SU-DHL-6 (cell line): ENCODE results near the gene EEPD1.

Experiments used
- H2AFZ ChIP-seq: fragments of 200-600 bp; sonication (generic); 2 replicates; pipeline ENCODE4 v1.6.1; 2014; ENCODE audit warnings: low read depth, mild to moderate bottlenecking, moderate library complexity, mixed read lengths, antibody characterized with exemption, low read length; ENCODE audit not compliant: severe bottlenecking
- H3F3A ChIP-seq: fragments of 200-600 bp; shearing (Covaris generic); 2 replicates; pipeline ENCODE4 v1.6.0; 2016; ENCODE audit warnings: antibody characterized with exemption, mild to moderate bottlenecking; ENCODE audit not compliant: insufficient read depth
- H3K27ac ChIP-seq: fragments of 200-600 bp; sonication (generic); 2 replicates; pipeline ENCODE4 v1.5.1; 2016; ENCODE audit warnings: low read depth, mild to moderate bottlenecking, low read length, moderate library complexity, mixed read lengths
- H3K27me3 ChIP-seq: fragments of 200-600 bp; sonication (generic), shearing (Covaris generic); 2 replicates; pipeline ENCODE4 v1.6.0; 2014; ENCODE audit warnings: mild to moderate bottlenecking, low read length
- H3K36me3 ChIP-seq: fragments of 200-600 bp; sonication (generic); 2 replicates; pipeline ENCODE4 v1.6.1; 2014; ENCODE audit warnings: mild to moderate bottlenecking, low read length, mixed read lengths
- H3K4me2 ChIP-seq: fragments of 300-600, 200-600 bp; shearing (Covaris generic), sonication (generic); 2 replicates; pipeline ENCODE4 v1.6.0; 2014; ENCODE audit warnings: low read length, low read depth, mild to moderate bottlenecking; ENCODE audit not compliant: poor library complexity, severe bottlenecking
- H3K4me3 ChIP-seq: fragments of 200-600 bp; sonication (generic); 2 replicates; pipeline ENCODE4 v1.5.1; 2014; ENCODE audit warnings: antibody characterized with exemption, low read length, mild to moderate bottlenecking, mixed read lengths; ENCODE audit not compliant: insufficient read depth, poor library complexity, severe bottlenecking
- H3K79me2 ChIP-seq: fragments of 200-600 bp; sonication (generic); 2 replicates; pipeline ENCODE4 v1.6.1; 2014; ENCODE audit warnings: mild to moderate bottlenecking, low read length, moderate library complexity; ENCODE audit not compliant: insufficient read depth
- H3K9ac ChIP-seq: fragments of 200-600 bp; sonication (generic); 2 replicates; pipeline ENCODE4 v1.7.0; 2014; ENCODE audit warnings: mild to moderate bottlenecking, low read length
- H3K9me2 ChIP-seq: fragments of 200-600 bp; sonication (generic); replicated peaks from 2 replicates; pipeline ENCODE4 v1.6.1; 2014; ENCODE audit warnings: low read length; ENCODE audit not compliant: insufficient read depth
- H3K9me3 ChIP-seq: fragments of 200-600 bp; sonication (generic); 2 replicates; pipeline ENCODE4 v1.6.1; 2014; ENCODE audit warnings: low read length, mixed read lengths; ENCODE audit not compliant: insufficient read depth
- H4K20me1 ChIP-seq: fragments of 200-600 bp; sonication (generic); 2 replicates; pipeline ENCODE4 v1.6.1; 2014; ENCODE audit warnings: low read depth, mild to moderate bottlenecking, antibody characterized with exemption, low read length, moderate library complexity, mixed read lengths
- EZH2phosphoT487 ChIP-seq: fragments of 200-600 bp; sonication (generic), shearing (Covaris generic); conservative IDR thresholded peaks from 2 replicates; pipeline ENCODE4 v1.6.1; 2018; ENCODE audit warnings: mild to moderate bottlenecking, antibody characterized with exemption, low read length, moderate library complexity, mixed read lengths
- TF ChIP-seq, protein P1 (sequence below): fragments of 200-600 bp; sonication (generic); IDR thresholded peaks from one replicate; pipeline ENCODE4 v1.5.1; 2017; ENCODE audit warnings: antibody characterized with exemption, mild to moderate bottlenecking, low read length, moderate library complexity; ENCODE audit not compliant: insufficient read depth, poor library complexity, severe bottlenecking

The EEPD1 gene

DNA sequence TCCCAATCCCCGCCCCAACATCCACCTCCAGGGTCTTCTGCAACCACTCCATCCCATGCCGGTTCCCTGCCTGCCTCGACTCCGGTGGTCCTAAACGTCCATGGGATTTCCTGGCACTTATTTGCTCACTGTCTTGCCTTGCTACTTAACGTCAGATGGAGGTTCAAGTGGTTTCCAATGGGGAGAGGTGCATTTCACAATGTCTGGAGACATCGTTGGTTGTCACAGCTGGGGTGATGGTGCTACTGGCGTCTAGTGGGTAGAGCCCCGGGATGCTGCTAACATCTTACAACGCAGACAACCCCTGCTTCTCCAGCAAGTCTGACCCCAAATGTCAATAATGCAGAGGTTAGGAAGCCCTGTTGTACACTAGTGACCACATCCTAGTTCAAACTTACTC, 153.7 kb downstream of the EEPD1 start:
- H3K9me2 ChIP-seq, result no peaks in the 10 kb centered on the region
- no peak overlapping the region for H2AFZ ChIP-seq
- H3K36me3 ChIP-seq, result no peaks in the 10 kb centered on the region
- H3K27me3 ChIP-seq, result no peaks in the 10 kb centered on the region
- H3K4me2 ChIP-seq, result no peak overlapping the region
- no peak overlapping the region for H3K4me3 ChIP-seq
- no peak overlapping the region for H3K27ac ChIP-seq
- H3K79me2 ChIP-seq, result no peaks in the 10 kb centered on the region
- H3F3A ChIP-seq, result no peaks in the 10 kb centered on the region
- no peak overlapping the region for H3K9ac ChIP-seq
- no peak for TF ChIP-seq EZH2phosphoT487
- TF ChIP-seq, protein P1, sequence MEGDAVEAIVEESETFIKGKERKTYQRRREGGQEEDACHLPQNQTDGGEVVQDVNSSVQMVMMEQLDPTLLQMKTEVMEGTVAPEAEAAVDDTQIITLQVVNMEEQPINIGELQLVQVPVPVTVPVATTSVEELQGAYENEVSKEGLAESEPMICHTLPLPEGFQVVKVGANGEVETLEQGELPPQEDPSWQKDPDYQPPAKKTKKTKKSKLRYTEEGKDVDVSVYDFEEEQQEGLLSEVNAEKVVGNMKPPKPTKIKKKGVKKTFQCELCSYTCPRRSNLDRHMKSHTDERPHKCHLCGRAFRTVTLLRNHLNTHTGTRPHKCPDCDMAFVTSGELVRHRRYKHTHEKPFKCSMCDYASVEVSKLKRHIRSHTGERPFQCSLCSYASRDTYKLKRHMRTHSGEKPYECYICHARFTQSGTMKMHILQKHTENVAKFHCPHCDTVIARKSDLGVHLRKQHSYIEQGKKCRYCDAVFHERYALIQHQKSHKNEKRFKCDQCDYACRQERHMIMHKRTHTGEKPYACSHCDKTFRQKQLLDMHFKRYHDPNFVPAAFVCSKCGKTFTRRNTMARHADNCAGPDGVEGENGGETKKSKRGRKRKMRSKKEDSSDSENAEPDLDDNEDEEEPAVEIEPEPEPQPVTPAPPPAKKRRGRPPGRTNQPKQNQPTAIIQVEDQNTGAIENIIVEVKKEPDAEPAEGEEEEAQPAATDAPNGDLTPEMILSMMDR, result no peak
- H3K9me3 ChIP-seq, result no peaks in the 10 kb centered on the region
- no peaks in the 10 kb centered on the region for H4K20me1 ChIP-seq

DNA sequence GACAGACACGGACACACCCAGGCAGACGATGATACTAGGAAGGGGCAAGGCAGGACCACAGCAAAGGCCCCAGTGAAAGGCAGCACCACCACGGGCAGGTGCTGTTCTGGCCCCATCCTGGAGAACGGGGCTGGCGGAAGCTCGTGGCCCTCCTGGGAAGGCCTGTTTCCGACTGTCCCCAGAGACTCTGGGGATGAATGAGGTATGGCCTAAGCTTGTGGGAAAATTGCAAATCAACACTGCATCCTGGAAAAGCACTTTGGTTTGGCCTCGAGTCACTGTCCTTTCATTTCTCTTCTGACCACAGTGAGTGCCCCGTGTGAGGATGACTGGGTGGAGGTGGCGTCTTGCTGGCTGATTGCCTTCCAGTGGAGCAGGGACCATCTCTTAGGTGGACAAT, 155.0 kb downstream of the EEPD1 start:
- Histone ChIP-seq H4K20me1 (no peaks in the 10 kb centered on the region), H2AFZ (no peak overlapping the region), H3K79me2 (no peaks in the 10 kb centered on the region), H3F3A (no peaks in the 10 kb centered on the region), H3K27me3 (no peaks in the 10 kb centered on the region), H3K27ac (no peak overlapping the region), H3K9me3 (no peaks in the 10 kb centered on the region), H3K36me3 (no peaks in the 10 kb centered on the region), H3K4me2 (no peak overlapping the region), H3K9me2 (no peaks in the 10 kb centered on the region), H3K9ac (no peak overlapping the region), H3K4me3 (no peak overlapping the region)
- no peak for TF ChIP-seq EZH2phosphoT487
- TF ChIP-seq, protein P1, result no peak

DNA sequence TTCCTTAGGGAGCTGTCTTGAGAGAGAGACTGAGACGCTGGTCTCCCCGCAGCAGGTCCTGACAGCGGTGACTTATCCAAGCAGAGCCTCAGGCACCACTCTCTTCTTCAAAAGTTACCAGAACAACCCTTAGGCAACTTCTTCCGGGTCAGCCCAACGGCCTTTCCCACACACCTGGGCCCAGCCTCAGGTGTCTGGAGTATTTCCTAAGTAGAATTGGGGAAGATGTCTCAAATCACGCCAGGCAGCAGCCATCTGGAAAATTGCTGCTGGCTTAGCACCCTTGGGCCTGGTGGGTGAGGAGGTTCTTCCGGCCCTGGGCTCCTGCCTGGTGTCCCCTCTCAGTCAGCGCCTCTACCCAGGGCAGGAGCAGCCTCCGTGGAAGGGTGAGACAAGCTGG, 156.2 kb downstream of the EEPD1 start:
- Histone ChIP-seq H3K4me3 (no peak overlapping the region), H3K4me2 (no peak overlapping the region), H3K27ac (no peak overlapping the region), H3K27me3 (no peaks in the 10 kb centered on the region), H2AFZ (no peak overlapping the region), H3K9ac (no peak overlapping the region), H3K36me3 (no peaks in the 10 kb centered on the region), H3K79me2 (no peaks in the 10 kb centered on the region), H3F3A (no peaks in the 10 kb centered on the region), H3K9me3 (no peaks in the 10 kb centered on the region), H3K9me2 (no peaks in the 10 kb centered on the region), H4K20me1 (no peaks in the 10 kb centered on the region)
- TF ChIP-seq EZH2phosphoT487, result no peak
- TF ChIP-seq, protein P1, result no peak

DNA sequence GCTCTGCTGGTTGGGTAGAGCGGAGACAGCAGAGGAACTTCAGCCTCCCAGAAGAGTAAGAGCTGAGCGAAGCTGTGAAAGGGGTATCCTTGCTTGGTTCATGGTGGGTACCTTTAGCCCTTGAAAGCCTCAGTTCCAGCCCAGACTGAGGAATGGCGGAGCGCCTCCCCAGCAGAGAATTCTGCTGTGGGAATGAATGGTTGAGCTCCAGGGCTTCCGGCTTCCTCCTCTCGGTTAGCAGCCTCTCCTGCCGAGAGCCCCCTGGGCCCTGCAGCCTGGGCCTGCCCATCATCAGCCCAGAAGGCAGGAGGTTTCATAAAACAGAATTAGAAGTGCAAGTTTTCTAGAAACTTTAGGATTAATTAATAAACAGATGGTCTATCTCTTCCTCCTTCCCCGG, 156.7 kb downstream of the EEPD1 start:
- no peaks in the 10 kb centered on the region for H3F3A ChIP-seq
- no peaks in the 10 kb centered on the region for H3K27me3 ChIP-seq
- no peaks in the 10 kb centered on the region for H3K36me3 ChIP-seq
- H3K9me2 ChIP-seq, result no peaks in the 10 kb centered on the region
- H3K9me3 ChIP-seq, result no peaks in the 10 kb centered on the region
- no peak overlapping the region for H3K9ac ChIP-seq
- H2AFZ ChIP-seq, result no peak overlapping the region
- H3K4me2 ChIP-seq, result no peak overlapping the region
- no peaks in the 10 kb centered on the region for H4K20me1 ChIP-seq
- H3K79me2 ChIP-seq, result no peaks in the 10 kb centered on the region
- TF ChIP-seq, protein P1, result no peak
- no peak for TF ChIP-seq EZH2phosphoT487
- H3K4me3 ChIP-seq, result no peak overlapping the region
- no peak overlapping the region for H3K27ac ChIP-seq
